HG02678 (cell line): ENCODE data around the gene DAGLB.

ENCODE experiments used
- ATAC-seq: cut with Tn5 transposase; IDR thresholded peaks from one replicate; pipeline ENCODE4 v1.9.1; 2021; ENCODE audit warnings: mild to moderate bottlenecking, moderate library complexity; ENCODE audit not compliant: unreplicated experiment

DAGLB gene

GRCh38 chr7:6433784-6434615 is 13.8 kb downstream of the DAGLB start:
- no peak for ATAC-seq

GRCh38 chr7:6432781-6433180 is 15.0 kb downstream of the DAGLB start:
- no peak for ATAC-seq

GRCh38 chr7:6430974-6431373 is 16.8 kb downstream of the DAGLB start:
- ATAC-seq: no peak

- no peak for ATAC-seq
Observed at GRCh38 chr7:6430271-6430940, 17.3 kb downstream of the DAGLB start.

- no peak for ATAC-seq
Observed at GRCh38 chr7:6425948-6426347, 21.8 kb downstream of the DAGLB start.

- no peak for ATAC-seq
Observed at GRCh38 chr7:6423942-6424701, 23.6 kb downstream of the DAGLB start.

GRCh38 chr7:6422926-6423632 is 24.7 kb downstream of the DAGLB start:
- no peak for ATAC-seq

GRCh38 chr7:6422095-6422494 is 25.7 kb downstream of the DAGLB start:
- no peak for ATAC-seq

GRCh38 chr7:6420680-6421079 is 27.1 kb downstream of the DAGLB start:
- ATAC-seq: no peak

- no peak for ATAC-seq
Observed at GRCh38 chr7:6419310-6419773, 28.4 kb downstream of the DAGLB start.

- ATAC-seq: no peak
Observed at GRCh38 chr7:6417408-6417807, 30.3 kb downstream of the DAGLB start.

- ATAC-seq: no peak
Observed at GRCh38 chr7:6416516-6417145, 31.1 kb downstream of the DAGLB start.

- no peak for ATAC-seq
Observed at GRCh38 chr7:6413637-6414036, 34.1 kb downstream of the DAGLB start.

GRCh38 chr7:6409944-6410693 is 37.6 kb downstream of the DAGLB start:
- ATAC-seq: no peak

- no peak for ATAC-seq
Observed at GRCh38 chr7:6409091-6409490, 38.7 kb downstream of the DAGLB start.

GRCh38 chr7:6407434-6407833 is 40.3 kb downstream of the DAGLB start:
- no peak for ATAC-seq

GRCh38 chr7:6406121-6406520 is 41.6 kb downstream of the DAGLB start:
- ATAC-seq: no peak

- ATAC-seq: no peak
Observed at GRCh38 chr7:6403907-6404306, 43.8 kb downstream of the DAGLB start.

GRCh38 chr7:6402741-6403140 is 45.0 kb downstream of the DAGLB start:
- no peak for ATAC-seq

- ATAC-seq: no peak
Observed at GRCh38 chr7:6402041-6402440, 45.7 kb downstream of the DAGLB start.
